A549 (cell line): Measurements from ENCODE around the gene R3HDM2. TPM values are rescaled to one million over a fixed set of nuclear protein-coding genes. Genes with fewer than 3 reads are reported as not detected.
A peak's percentile ranks its signal among the peaks of the same experiment; 100 is the strongest.

ENCODE experiments used
- ATAC-seq, 2 experiments: fragments of 200-7000 bp in 1 of 2; fragments of >200 bp in 1 of 2; cut with Nextera tagmentation in 1 of 2; cut with Tn5 transposase in 1 of 2; 3 replicates each; pipeline versions ENCODE4 v1.8.0 to v1.9.1; 2018 to 2020; ENCODE audit warnings: mild to moderate bottlenecking in 1 of 2, moderate library complexity in 1 of 2
- CTCF ChIA-PET: fragments of 300-600 bp; sonication (Branson Sonifier 250); formaldehyde crosslinking; extraction: SDS; loops from one replicate; lab custom pipeline; 2021; ENCODE audit warnings: antibody characterized with exemption, inconsistent platforms; lab: Yijun Ruan, JAX
- POLR2A ChIA-PET: fragments of 350-600 bp; formaldehyde crosslinking; extraction: SDS; loops from one replicate; lab custom pipeline; 2021; ENCODE audit warnings: antibody characterized with exemption, inconsistent platforms; lab: Yijun Ruan, JAX
- DNase-seq, 2 experiments: peaks; one replicate each; pipeline versions ENCODE4 v3.0.0 to v3.0.0-alpha.2; 2011 to 2016; ENCODE audit warnings: low read depth in 1 of 2, low spot score in 1 of 2
- FAIRE-seq: peaks from 2 replicates; lab custom pipeline; 2011; peaks lifted over from hg19 to GRCh38; lab: Jason Lieb, UNC
- H3K27ac ChIP-seq, 2 experiments: fragments of >200 bp; sonication (Bioruptor Twin); formaldehyde crosslinking; 3 replicates each; pipeline ENCODE4 v1.5.1; 2016 to 2017
- H3K4me1 ChIP-seq: fragments of >200 bp; sonication (Bioruptor Twin); formaldehyde crosslinking; 3 replicates; pipeline ENCODE4 v1.6.1; 2016
- H3K4me2 ChIP-seq: fragments of >200 bp; sonication (Bioruptor Twin); formaldehyde crosslinking; 3 replicates; pipeline ENCODE4 v1.6.1; 2016
- H3K4me3 ChIP-seq: fragments of >200 bp; sonication (Bioruptor Twin); formaldehyde crosslinking; 3 replicates; pipeline ENCODE4 v1.5.1; 2016
- H3K9me3 ChIP-seq: fragments of >200 bp; sonication (Bioruptor Twin); formaldehyde crosslinking; 3 replicates; pipeline ENCODE4 v1.6.1; 2016
- CHD2 ChIP-seq: fragments of 150-350 bp; IDR thresholded peaks from 2 replicates; pipeline ENCODE4 v1.6.1; 2014; ENCODE audit warnings: low read length; ENCODE audit not compliant: partially characterized antibody
- FOSL2 ChIP-seq, 2 experiments: fragments of 450-650 bp in 1 of 2; fragments of >200 bp in 1 of 2; sonication (Bioruptor Twin) in 1 of 2; formaldehyde crosslinking; IDR thresholded peaks; 2 replicates each; pipeline versions ENCODE4 v1.5.0 to v1.6.1; 2016 to 2020; ENCODE audit warnings: mild to moderate bottlenecking in 1 of 2, moderate library complexity in 1 of 2
- GATA3 ChIP-seq: IDR thresholded peaks from 2 replicates; pipeline ENCODE4 v1.6.1; 2012; ENCODE audit warnings: borderline replicate concordance
- JUN ChIP-seq, 2 experiments: fragments of >200 bp; sonication (Bioruptor Twin); formaldehyde crosslinking; IDR thresholded peaks; 2 replicates in 1 of 2; 3 replicates in 1 of 2; pipeline ENCODE4 v1.6.1; 2016 to 2017
- JUNB ChIP-seq: fragments of >200 bp; sonication (Bioruptor Twin); formaldehyde crosslinking; IDR thresholded peaks from 2 replicates; pipeline ENCODE4 v1.6.1; 2016
- KDM1A ChIP-seq: fragments of 200-600 bp; sonication (generic); IDR thresholded peaks from 2 replicates; pipeline ENCODE4 v1.6.1; 2016; ENCODE audit warnings: low read depth, mild to moderate bottlenecking
- MAFK ChIP-seq: fragments of 450-650 bp; IDR thresholded peaks from 2 replicates; pipeline ENCODE4 v1.6.1; 2014; ENCODE audit not compliant: partially characterized antibody
- MAX ChIP-seq: IDR thresholded peaks from 2 replicates; pipeline ENCODE4 v1.6.1; 2012
- MYC ChIP-seq: IDR thresholded peaks from 2 replicates; pipeline ENCODE4 v1.6.1; 2012; ENCODE audit warnings: mild to moderate bottlenecking, inconsistent platforms, low read length, improper control_type of control experiment, borderline replicate concordance
- NFE2L2 ChIP-seq: fragments of 150-350 bp; conservative IDR thresholded peaks from 2 replicates; pipeline ENCODE4 v1.6.1; 2014; ENCODE audit warnings: low read length
- NPAS2 ChIP-seq: fragments of 250-450 bp; sonication (Bioruptor Pico); IDR thresholded peaks from 2 replicates; pipeline ENCODE4 v1.8.0; 2022; ENCODE audit warnings: mild to moderate bottlenecking, moderate library complexity, borderline replicate concordance
- RAD21 ChIP-seq, 2 experiments: fragments of >200 bp in 1 of 2; sonication (Bioruptor Twin) in 1 of 2; formaldehyde crosslinking in 1 of 2; IDR thresholded peaks in 1 of 2; conservative IDR thresholded peaks in 1 of 2; 2 replicates in 1 of 2; 3 replicates in 1 of 2; pipeline ENCODE4 v1.6.1; 2012 to 2018; ENCODE audit warnings: inconsistent platforms in 1 of 2
- RNF2 ChIP-seq: fragments of 200-600 bp; sonication (generic); IDR thresholded peaks from 2 replicates; pipeline ENCODE4 v1.6.1; 2016; ENCODE audit warnings: low read depth, mild to moderate bottlenecking, antibody characterized with exemption, moderate library complexity, borderline replicate concordance
- SREBF2 ChIP-seq: fragments of 450-650 bp; IDR thresholded peaks from 2 replicates; pipeline ENCODE4 v1.6.1; 2014; ENCODE audit warnings: mild to moderate bottlenecking, moderate library complexity
- TFCP2L1 ChIP-seq: fragments of 250-450 bp; sonication (Bioruptor Pico); IDR thresholded peaks from 2 replicates; pipeline ENCODE4 v1.5.0; 2021; ENCODE audit warnings: mild to moderate bottlenecking
- ZC3H11A ChIP-seq: fragments of 450-650 bp; IDR thresholded peaks from 2 replicates; pipeline ENCODE4 v1.6.1; 2014; ENCODE audit warnings: antibody characterized with exemption, mild to moderate bottlenecking
- ZNF302 ChIP-seq: fragments of 250-450 bp; sonication (Bioruptor Pico); IDR thresholded peaks from 2 replicates; pipeline ENCODE4 v1.9.0; 2021; ENCODE audit warnings: inconsistent platforms, mild to moderate bottlenecking, moderate library complexity
- WGBS: methylation state at CpG from one replicate; pipeline ENCODE4 v1.1.6; 2017; ENCODE audit errors: missing lambda C conversion rate; 5-methylcytosine and 5-hydroxymethylcytosine counted together
- polyA plus RNA-seq, 4 experiments: library from polyadenylated mRNA; depleted of rRNA in 3 of 4; stranded (reverse); fragments of >200 nt; fragmentation: RNase III in 1 of 4; extraction: RNeasy Plus Mini Kit Qiagen cat#74134 plus additional on column Dnase treatment in 1 of 4; gene quantifications; 2 replicates in 3 of 4; 3 replicates in 1 of 4; pipeline ENCODE4 v1.2.3, GENCODE V29; 2011 to 2017
- TF ChIP-seq, protein P1 (sequence below): fragments of 250-450 bp; sonication (Bioruptor Pico); IDR thresholded peaks from 2 replicates; pipeline ENCODE4 v1.5.0; 2020; ENCODE audit warnings: low read depth, mild to moderate bottlenecking, moderate library complexity
- TF ChIP-seq, protein P2 (sequence below): IDR thresholded peaks from 2 replicates; pipeline ENCODE4 v1.6.1; 2012

The R3HDM2 gene
- polyA plus RNA-seq, 2 of the 4 experiments (the other 2 are of a cell fraction) = 14.0 to 30.6 TPM

DNA sequence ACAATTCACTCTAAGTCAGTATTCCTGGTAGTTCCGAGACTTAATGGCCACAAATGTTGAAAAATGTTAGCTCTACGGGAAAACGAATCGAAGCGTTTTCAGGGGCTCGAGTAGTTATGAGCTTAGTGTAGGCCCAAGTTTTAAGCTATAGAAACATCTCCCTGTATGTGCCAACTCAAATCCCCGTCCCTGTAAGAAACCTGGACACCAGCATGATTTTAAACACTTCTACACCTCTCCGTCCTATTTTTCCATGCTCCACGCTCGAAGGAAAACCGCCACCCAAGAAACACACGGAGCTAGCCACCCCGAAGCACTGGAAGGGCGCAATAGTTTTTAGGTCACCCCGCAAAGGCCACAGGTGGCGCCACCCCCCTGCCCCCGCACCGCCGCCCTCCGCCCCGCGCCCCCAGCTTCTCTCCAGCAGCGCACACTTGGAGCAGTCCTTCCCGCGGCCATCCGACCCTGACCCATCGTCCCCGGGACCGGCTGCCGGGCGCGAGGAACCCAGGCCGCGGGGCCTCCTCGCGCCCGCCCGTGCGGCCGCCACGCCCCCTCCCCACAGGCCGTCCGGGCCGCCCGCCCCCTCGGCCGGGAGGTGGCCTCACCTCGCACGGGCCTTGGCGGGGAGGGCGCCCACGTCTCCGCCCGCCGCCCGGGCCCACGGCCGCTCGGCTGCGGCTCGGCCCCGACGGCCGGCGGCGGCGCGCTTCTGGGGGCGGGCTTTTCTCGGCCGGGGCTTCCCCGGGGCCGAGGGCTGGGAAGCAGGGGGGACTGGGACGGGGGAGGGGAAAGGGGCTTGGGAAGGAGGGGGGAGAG is 522 bp downstream of the R3HDM2 start (continued):
- TF ChIP-seq GATA3 (no peak), JUN (IDR thresholded peaks at IDR 0.05) (no peak), JUNB (no peak), ZC3H11A (no peak), FOSL2 (IDR thresholded peaks at IDR 0.05) (no peak), FOSL2 (CRISPR knock-in tag; IDR thresholded peaks at IDR 0.05) (no peak), CHD2 (no peak), NFE2L2 (no peak), KDM1A (no peak), RAD21 (conservative IDR thresholded peaks at IDR 0.05 in 1 of 2, IDR thresholded peaks at IDR 0.05 in 1 of 2) (peak in 1 of 2 experiments; percentile 20; a peak in 1 of 5 replicates), MAX (peak; percentile 7; the same call in 1 of the 2 replicates), TFCP2L1 (CRISPR knock-in tag) (no peak), ZNF302 (CRISPR knock-in tag) (no peak), RNF2 (no peak), MAFK (no peak), NPAS2 (CRISPR knock-in tag) (no peak)
- TF ChIP-seq, protein P1, sequence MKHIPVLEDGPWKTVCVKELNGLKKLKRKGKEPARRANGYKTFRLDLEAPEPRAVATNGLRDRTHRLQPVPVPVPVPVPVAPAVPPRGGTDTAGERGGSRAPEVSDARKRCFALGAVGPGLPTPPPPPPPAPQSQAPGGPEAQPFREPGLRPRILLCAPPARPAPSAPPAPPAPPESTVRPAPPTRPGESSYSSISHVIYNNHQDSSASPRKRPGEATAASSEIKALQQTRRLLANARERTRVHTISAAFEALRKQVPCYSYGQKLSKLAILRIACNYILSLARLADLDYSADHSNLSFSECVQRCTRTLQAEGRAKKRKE (CRISPR knock-in tag) = no peak

GRCh38 chr12:57429473-57430111 is 1.3 kb downstream of the R3HDM2 start:
- CTCF ChIA-PET = interaction anchor here (0.6 to 3.1 kb wide), 12 partner anchors 15 to 141 kb away, joined by 3 to 26 read pairs (median 4); partner anchors contain the start of genes GLI1 and INHBE
- DNase-seq = peak in 1 of 2 experiments; percentile 32

More at GRCh38 chr12:57429473-57430111, 1.3 kb downstream of the R3HDM2 start:
- Histone ChIP-seq H3K4me1 (peaks cover 23% of the 10 kb centered on the region; the same call in 2 of the 3 replicates), H3K4me2 (peak overlapping the region; percentile 91), H3K27ac (peak overlapping the region; percentile 96 to 98), H3K9me3 (no peaks in the 10 kb centered on the region), H3K4me3 (peak overlapping the region; percentile 53)
- peak; percentile 43; the same call in 1 of the 2 replicates for TF ChIP-seq MAX
- TF ChIP-seq, protein P1 (CRISPR knock-in tag) = no peak
- TF ChIP-seq, protein P2, sequence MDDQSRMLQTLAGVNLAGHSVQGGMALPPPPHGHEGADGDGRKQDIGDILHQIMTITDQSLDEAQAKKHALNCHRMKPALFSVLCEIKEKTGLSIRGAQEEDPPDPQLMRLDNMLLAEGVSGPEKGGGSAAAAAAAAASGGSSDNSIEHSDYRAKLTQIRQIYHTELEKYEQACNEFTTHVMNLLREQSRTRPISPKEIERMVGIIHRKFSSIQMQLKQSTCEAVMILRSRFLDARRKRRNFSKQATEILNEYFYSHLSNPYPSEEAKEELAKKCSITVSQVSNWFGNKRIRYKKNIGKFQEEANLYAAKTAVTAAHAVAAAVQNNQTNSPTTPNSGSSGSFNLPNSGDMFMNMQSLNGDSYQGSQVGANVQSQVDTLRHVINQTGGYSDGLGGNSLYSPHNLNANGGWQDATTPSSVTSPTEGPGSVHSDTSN = no peak
- no peak for TF ChIP-seq SREBF2
- peak; percentile 52; the same call in 1 of the 2 replicates for TF ChIP-seq MYC
- WGBS = 32% methylated on average over 9 of the region's 9 CpGs
- no peak for ATAC-seq
- POLR2A ChIA-PET = interaction anchor here (0.7 to 1.2 kb wide), 8 partner anchors 9 to 89 kb away, joined by 3 to 13 read pairs (median 4); no protein-coding TSS in a partner anchor
- FAIRE-seq = no peak
